ENCODE data around the gene MOB3A. TPM values are rescaled to one million over a fixed set of nuclear protein-coding genes. Genes with fewer than 3 reads are reported as not detected.

MOB3A gene
- total and polyA plus RNA-seq, 9 of the 15 experiments (the other 6 are each of a cell fraction or from before 2014, with no cell fraction given), result 1.1 to 24.1 (median 6.0) TPM

DNA sequence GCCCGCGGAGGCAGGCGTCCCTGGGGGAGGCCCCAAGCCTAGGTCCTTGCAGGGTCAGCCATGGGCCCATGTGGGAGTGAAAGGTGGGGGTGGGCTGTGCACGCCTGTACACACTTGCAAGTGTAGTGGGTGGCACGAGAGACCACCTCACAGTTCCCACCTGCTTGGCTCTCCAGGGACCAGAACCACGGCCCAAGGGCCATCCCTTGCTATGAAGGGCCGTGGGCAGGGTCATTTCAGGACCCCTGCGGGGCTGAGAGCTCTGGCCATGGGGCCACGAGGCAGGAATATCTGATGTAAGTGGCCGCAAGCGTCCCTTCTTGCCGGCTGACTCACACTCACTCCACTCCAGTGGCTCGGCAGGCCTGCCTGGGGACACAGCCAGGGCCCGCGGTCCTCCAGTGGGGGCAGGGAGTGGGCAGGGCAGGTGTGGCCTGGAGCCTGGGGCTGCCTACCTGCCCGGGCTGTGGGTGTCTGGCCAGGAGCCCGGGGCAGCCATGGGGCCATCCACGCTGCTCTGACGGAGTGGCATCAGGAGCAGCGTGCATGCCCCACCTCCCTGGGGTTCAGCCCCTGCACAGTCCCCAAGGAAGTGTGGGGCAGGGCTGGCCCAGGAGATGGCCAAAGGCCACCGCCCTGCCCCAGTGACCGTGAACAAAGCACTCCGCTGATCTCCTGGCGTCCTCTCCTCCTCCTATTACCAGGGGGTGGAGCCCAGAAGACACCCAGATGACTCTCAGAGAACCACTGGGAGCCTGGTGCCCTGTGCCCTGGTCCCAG lies 36.5 kb downstream of the MOB3A start (continued):
- TF ChIP-seq JUND (IDR thresholded peaks at IDR 0.05; ENCODE audit: borderline replicate concordance, low read depth, low read length), result peak; percentile 98
- peak; percentile 91; the same call in 1 of the 3 replicates for TF ChIP-seq JUND (tag; IDR thresholded peaks at IDR 0.05; ENCODE audit: borderline replicate concordance, low read depth, low read length)
- TF ChIP-seq HMG20A (CRISPR knock-in tag; conservative IDR thresholded peaks at IDR 0.05), result no peak
- peak; percentile 31; the same call in 1 of the 2 replicates for TF ChIP-seq ZNF324 (CRISPR knock-in tag; IDR thresholded peaks at IDR 0.05)
- peak; percentile 99 for TF ChIP-seq NFRKB (IDR thresholded peaks at IDR 0.05; ENCODE audit: low read depth)
- no peak for TF ChIP-seq EZH2 (IDR thresholded peaks at IDR 0.05; ENCODE audit: borderline replicate concordance, low read depth, low read length)
- no peak for TF ChIP-seq ATF1 (CRISPR knock-in tag; IDR thresholded peaks at IDR 0.05)
- TF ChIP-seq ATF1 (tag; IDR thresholded peaks at IDR 0.05), result peak; percentile 78
- no peak for TF ChIP-seq FOXJ3 (CRISPR knock-in tag; IDR thresholded peaks at IDR 0.05)
- no peak for TF ChIP-seq TCF15 (CRISPR knock-in tag; IDR thresholded peaks at IDR 0.05)
- no peak for TF ChIP-seq MEIS2 (IDR thresholded peaks at IDR 0.05; ENCODE audit: partially characterized antibody)
- TF ChIP-seq E2F3 (CRISPR knock-in tag; IDR thresholded peaks at IDR 0.05), result peak; percentile 38
- TF ChIP-seq, protein P1, sequence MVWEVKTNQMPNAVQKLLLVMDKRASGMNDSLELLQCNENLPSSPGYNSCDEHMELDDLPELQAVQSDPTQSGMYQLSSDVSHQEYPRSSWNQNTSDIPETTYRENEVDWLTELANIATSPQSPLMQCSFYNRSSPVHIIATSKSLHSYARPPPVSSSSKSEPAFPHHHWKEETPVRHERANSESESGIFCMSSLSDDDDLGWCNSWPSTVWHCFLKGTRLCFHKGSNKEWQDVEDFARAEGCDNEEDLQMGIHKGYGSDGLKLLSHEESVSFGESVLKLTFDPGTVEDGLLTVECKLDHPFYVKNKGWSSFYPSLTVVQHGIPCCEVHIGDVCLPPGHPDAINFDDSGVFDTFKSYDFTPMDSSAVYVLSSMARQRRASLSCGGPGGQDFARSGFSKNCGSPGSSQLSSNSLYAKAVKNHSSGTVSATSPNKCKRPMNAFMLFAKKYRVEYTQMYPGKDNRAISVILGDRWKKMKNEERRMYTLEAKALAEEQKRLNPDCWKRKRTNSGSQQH (CRISPR knock-in tag; IDR thresholded peaks at IDR 0.05), result peak; percentile 4; the same call in 1 of the 2 replicates
- TF ChIP-seq PBX2 (CRISPR knock-in tag; IDR thresholded peaks at IDR 0.05; ENCODE audit: low read depth), result no peak
- TF ChIP-seq PBX2 (tag; conservative IDR thresholded peaks at IDR 0.05; ENCODE audit: low read depth), result no peak
- 0 out of 2 replicates have a peak, but pooled peaks have one; percentile 5 for TF ChIP-seq ZNF561 (CRISPR knock-in tag; conservative IDR thresholded peaks at IDR 0.05)
- 0 out of 4 replicates have a peak, but pooled peaks of 1 of the 2 experiments have one; percentile 43 for TF ChIP-seq SIN3A (IDR thresholded peaks at IDR 0.05; ENCODE audit: borderline replicate concordance in 2 of 2, control insufficient read depth in 1 of 2, low read depth in 2 of 2, low read length in 2 of 2)
- TF ChIP-seq ZNF212 (CRISPR knock-in tag; IDR thresholded peaks at IDR 0.05), result no peak
- no peak for TF ChIP-seq U2AF2 (optimal IDR thresholded peaks at IDR 0.05; ENCODE audit: low read depth, low read length)
- TF ChIP-seq ZNF395 (CRISPR knock-in tag; IDR thresholded peaks at IDR 0.05), result peak; percentile 97; the same call in 1 of the 2 replicates
- TF ChIP-seq, protein P2, sequence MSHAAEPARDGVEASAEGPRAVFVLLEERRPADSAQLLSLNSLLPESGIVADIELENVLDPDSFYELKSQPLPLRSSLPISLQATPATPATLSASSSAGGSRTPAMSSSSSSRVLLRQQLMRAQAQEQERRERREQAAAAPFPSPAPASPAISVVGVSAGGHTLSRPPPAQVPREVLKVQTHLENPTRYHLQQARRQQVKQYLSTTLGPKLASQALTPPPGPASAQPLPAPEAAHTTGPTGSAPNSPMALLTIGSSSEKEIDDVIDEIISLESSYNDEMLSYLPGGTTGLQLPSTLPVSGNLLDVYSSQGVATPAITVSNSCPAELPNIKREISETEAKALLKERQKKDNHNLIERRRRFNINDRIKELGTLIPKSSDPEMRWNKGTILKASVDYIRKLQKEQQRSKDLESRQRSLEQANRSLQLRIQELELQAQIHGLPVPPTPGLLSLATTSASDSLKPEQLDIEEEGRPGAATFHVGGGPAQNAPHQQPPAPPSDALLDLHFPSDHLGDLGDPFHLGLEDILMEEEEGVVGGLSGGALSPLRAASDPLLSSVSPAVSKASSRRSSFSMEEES (CRISPR knock-in tag; IDR thresholded peaks at IDR 0.05), result no peak

All from K562 (cell line).